ENCODE results near the gene TLCD4.

DNA sequence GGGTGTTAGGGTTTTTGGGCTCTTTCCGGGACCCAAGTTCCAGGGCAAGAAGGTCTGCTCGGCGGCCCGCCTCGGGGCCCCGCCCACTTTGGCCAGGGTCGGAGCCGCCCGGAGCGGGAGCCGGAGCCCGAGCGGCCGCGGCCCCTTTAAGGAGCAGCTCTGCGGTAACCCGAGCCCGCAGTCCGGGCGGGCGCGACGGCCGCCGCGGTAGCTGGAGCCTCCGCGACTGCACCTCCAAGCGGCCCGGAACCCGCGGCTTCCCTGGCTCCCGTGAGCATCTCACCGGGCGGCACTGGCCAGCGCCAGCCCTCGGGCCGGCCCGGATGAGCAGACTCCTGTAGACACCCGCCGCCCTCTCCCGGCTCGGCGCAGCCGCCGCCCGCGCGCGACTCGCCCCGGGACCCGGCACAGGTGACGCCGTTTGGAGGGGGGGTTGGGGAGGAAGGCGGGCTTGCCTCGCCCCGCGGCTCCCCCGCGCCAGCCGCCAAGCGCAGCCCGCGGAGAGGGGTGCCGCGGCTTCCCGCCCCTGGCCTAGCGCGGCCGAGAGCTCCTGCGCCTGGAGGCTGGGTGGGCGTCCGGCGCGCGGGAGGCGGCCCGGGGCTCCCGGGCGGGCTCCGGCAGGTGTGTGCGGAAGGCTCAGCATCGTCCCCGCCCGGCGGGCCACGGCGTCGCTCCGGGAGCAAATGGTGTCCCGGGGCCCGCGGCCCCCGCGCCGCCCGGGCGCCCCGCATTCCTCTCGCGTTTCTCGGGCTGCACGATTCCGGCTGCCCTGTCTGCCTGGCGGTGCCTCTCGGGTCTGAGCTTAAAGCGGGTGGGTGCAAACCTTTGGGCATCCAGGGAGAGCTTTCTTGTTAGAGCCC lies at the start of gene TLCD4:
- peak; percentile 65 to 74 (median 70) for TF ChIP-seq POLR2A (IDR thresholded peaks at IDR 0.05)
- TF ChIP-seq, protein P1, sequence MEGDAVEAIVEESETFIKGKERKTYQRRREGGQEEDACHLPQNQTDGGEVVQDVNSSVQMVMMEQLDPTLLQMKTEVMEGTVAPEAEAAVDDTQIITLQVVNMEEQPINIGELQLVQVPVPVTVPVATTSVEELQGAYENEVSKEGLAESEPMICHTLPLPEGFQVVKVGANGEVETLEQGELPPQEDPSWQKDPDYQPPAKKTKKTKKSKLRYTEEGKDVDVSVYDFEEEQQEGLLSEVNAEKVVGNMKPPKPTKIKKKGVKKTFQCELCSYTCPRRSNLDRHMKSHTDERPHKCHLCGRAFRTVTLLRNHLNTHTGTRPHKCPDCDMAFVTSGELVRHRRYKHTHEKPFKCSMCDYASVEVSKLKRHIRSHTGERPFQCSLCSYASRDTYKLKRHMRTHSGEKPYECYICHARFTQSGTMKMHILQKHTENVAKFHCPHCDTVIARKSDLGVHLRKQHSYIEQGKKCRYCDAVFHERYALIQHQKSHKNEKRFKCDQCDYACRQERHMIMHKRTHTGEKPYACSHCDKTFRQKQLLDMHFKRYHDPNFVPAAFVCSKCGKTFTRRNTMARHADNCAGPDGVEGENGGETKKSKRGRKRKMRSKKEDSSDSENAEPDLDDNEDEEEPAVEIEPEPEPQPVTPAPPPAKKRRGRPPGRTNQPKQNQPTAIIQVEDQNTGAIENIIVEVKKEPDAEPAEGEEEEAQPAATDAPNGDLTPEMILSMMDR (IDR thresholded peaks at IDR 0.05): no peak
